NT2/D1 (cell line): ENCODE measurements around the gene SH3D19.

Experiments
- SUZ12 ChIP-seq: IDR thresholded peaks from 2 replicates; pipeline ENCODE4 v1.6.1; 2011; ENCODE audit not compliant: insufficient read length, insufficient read depth; ENCODE audit errors: extremely low read depth
- YY1 ChIP-seq: IDR thresholded peaks from 2 replicates; pipeline ENCODE4 v1.6.1; 2011; ENCODE audit not compliant: insufficient read length, insufficient read depth
- ZNF274 ChIP-seq: IDR thresholded peaks from 2 replicates; pipeline ENCODE4 v1.6.1; 2011; ENCODE audit warnings: mild to moderate bottlenecking, low read depth, low read length

DNA sequence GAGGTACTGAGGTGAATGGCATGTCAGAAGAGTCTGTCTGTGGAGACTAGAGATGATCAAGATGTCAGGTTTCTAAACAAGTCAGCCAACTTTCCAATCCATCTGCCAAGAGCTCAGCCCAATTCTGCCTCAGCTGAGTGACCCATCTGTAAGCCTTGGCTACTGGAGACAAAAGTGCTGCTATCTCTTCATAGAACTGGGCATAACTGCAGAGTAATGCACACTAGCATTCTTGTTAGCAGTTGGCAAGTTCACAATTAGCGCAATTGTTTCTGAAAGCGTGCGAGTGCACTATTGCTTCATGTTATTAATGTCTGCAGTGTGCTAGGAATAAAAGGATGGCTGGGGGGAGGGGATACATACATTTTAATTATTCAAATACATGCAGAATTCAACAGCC is 32.9 kb upstream of the SH3D19 start:
- no peak for TF ChIP-seq ZNF274
- no peak for TF ChIP-seq YY1
- TF ChIP-seq SUZ12, result no peak
